HEK293T (cell line): ENCODE measurements around the gene MAFF.

ENCODE experiments used
- CTBP1 ChIP-seq: fragments of 450-650 bp; IDR thresholded peaks from 2 replicates; pipeline ENCODE4 v1.6.1; 2016; ENCODE audit warnings: borderline replicate concordance
- ELF4 ChIP-seq: fragments of 450-650 bp; IDR thresholded peaks from 2 replicates; pipeline ENCODE4 v1.6.1; 2017; ENCODE audit warnings: antibody characterized with exemption
- FOXM1 ChIP-seq: fragments of 450-650 bp; IDR thresholded peaks from 2 replicates; pipeline ENCODE4 v1.6.1; 2017; ENCODE audit warnings: mild to moderate bottlenecking, borderline replicate concordance
- LEF1 ChIP-seq: fragments of 450-650 bp; IDR thresholded peaks from 2 replicates; pipeline ENCODE4 v1.6.1; 2017; ENCODE audit warnings: mild to moderate bottlenecking, borderline replicate concordance
- SP1 ChIP-seq: fragments of 450-650 bp; IDR thresholded peaks from 2 replicates; pipeline ENCODE4 v1.6.1; 2017
- SUZ12 ChIP-seq: fragments of 450-650 bp; IDR thresholded peaks from 2 replicates; pipeline ENCODE4 v1.6.1; 2016; ENCODE audit warnings: mild to moderate bottlenecking

GRCh38 chr22:38181453-38182200, 20.2 kb upstream of the MAFF start, which contains the start of gene PLA2G6:
- TF ChIP-seq CTBP1 (no peak), ELF4 (peak; percentile 94), SUZ12 (no peak), SP1 (no peak), FOXM1 (no peak), LEF1 (no peak)
